GM12874 (cell line): ENCODE data around the gene GRAMD1C.

Experiments
- CTCF ChIP-seq: IDR thresholded peaks from 2 replicates; pipeline ENCODE4 v1.5.1; 2011; ENCODE audit warnings: low read depth, mild to moderate bottlenecking, control low read depth, low read length, moderate library complexity; ENCODE audit not compliant: insufficient read depth

Gene GRAMD1C

GRCh38 chr3:113983544-113983943 lies 145.0 kb downstream of the GRAMD1C start:
- no peak for TF ChIP-seq CTCF

DNA sequence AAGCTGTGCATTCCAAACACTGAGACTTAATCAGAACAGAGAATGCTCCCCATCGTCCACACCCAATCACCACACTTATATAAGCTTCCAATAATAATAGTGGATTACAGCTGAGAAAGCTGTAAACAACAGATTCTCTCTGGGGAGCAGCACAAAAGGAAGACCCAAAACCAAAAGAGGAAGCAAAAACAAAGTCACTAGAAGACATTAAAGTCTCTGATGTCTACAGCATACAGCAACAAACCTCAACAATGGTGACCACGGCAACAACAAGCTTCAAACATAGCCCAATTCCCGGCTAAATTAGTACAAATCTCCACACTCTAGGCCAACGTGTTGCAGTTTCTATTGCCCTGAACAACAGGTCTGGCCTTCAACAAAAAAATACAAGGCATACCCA lies 147.0 kb downstream of the GRAMD1C start:
- no peak for TF ChIP-seq CTCF
